BJ (cell line): ENCODE data around the gene GRM5. TPM values are rescaled to one million over a fixed set of nuclear protein-coding genes. Genes with fewer than 3 reads are reported as not detected.
"Not testable (repeated sequence)": the region's sequence is repeated elsewhere in the genome, so short reads cannot be mapped to it uniquely, and the experiment has no call there.

Experiments
- CTCF ChIA-PET: fragments of 350-600 bp; formaldehyde crosslinking; extraction: SDS; loops from one replicate; lab custom pipeline; 2021; ENCODE audit warnings: antibody characterized with exemption, inconsistent platforms; lab: Yijun Ruan, JAX
- POLR2A ChIA-PET: fragments of 300-600 bp; sonication (Branson Sonifier 250); formaldehyde crosslinking; extraction: SDS; loops from one replicate; lab custom pipeline; 2021; ENCODE audit warnings: antibody characterized with exemption; lab: Charles Lee
- DNase-seq: peaks from one replicate; pipeline ENCODE4 v3.0.0-alpha.2; 2011; ENCODE audit warnings: low read depth
- H3K27me3 ChIP-seq: 2 replicates; pipeline ENCODE4 v1.6.0; 2011; ENCODE audit warnings: low read length; ENCODE audit not compliant: control insufficient read depth, insufficient read depth
- H3K36me3 ChIP-seq: 2 replicates; pipeline ENCODE4 v1.5.1; 2011; ENCODE audit warnings: low read length; ENCODE audit not compliant: control insufficient read depth, insufficient read depth
- H3K4me3 ChIP-seq: 2 replicates; pipeline ENCODE4 v1.5.1; 2011; ENCODE audit warnings: low read depth, mild to moderate bottlenecking, control low read depth, low read length
- CTCF ChIP-seq: IDR thresholded peaks from 2 replicates; pipeline ENCODE4 v1.5.1; 2011; ENCODE audit warnings: low read depth, mild to moderate bottlenecking, control low read depth, inconsistent platforms, low read length, moderate library complexity; ENCODE audit not compliant: insufficient read depth
- polyA plus RNA-seq: library from polyadenylated mRNA; depleted of rRNA; stranded (reverse); fragments of >200 nt; gene quantifications from 2 replicates; pipeline ENCODE4 v1.2.3, GENCODE V29; 2011

The GRM5 gene
- polyA plus RNA-seq, 1 experiment, result not detected

- Histone ChIP-seq H3K4me3 (no peak overlapping the region), H3K36me3 (no peaks in the 10 kb centered on the region), H3K27me3 (no peaks in the 10 kb centered on the region)
- no peak for DNase-seq
- TF ChIP-seq CTCF, result peak; percentile 40; the same call in 1 of the 2 replicates
- ChIA-PET POLR2A (no interaction called here), CTCF (interaction anchor here (0.6 to 1.9 kb wide), 5 partner anchors 10 to 871 kb away, joined by 3 to 13 read pairs (median 3); no protein-coding TSS in a partner anchor)
Measured at GRCh38 chr11:88886796-88887195, 179.0 kb downstream of the GRM5 start.

- H3K27me3 ChIP-seq, H3K36me3 ChIP-seq, POLR2A ChIA-PET, H3K4me3 ChIP-seq, DNase-seq: not testable (repeated sequence)
- CTCF ChIA-PET, result interaction anchor here (0.6 kb wide), 1 partner anchor 866 kb away, joined by 3 read pairs; no protein-coding TSS in a partner anchor
Measured at GRCh38 chr11:88882800-88883199, 183.0 kb downstream of the GRM5 start.

GRCh38 chr11:88861618-88862017 is 204.2 kb downstream of the GRM5 start:
- no peak overlapping the region for H3K4me3 ChIP-seq
- no peak for DNase-seq
- H3K27me3 ChIP-seq, result no peaks in the 10 kb centered on the region
- no peak for TF ChIP-seq CTCF
- CTCF ChIA-PET, result no interaction called here
- H3K36me3 ChIP-seq, result no peaks in the 10 kb centered on the region
- POLR2A ChIA-PET, result no interaction called here

- H3K36me3 ChIP-seq, H3K4me3 ChIP-seq, DNase-seq, CTCF ChIA-PET, H3K27me3 ChIP-seq, POLR2A ChIA-PET: not testable (repeated sequence)
Measured at GRCh38 chr11:88860431-88860830, 205.4 kb downstream of the GRM5 start.

GRCh38 chr11:88853963-88854362 is 211.8 kb downstream of the GRM5 start:
- H3K27me3 ChIP-seq, POLR2A ChIA-PET, DNase-seq, H3K36me3 ChIP-seq, H3K4me3 ChIP-seq, CTCF ChIA-PET: not testable (repeated sequence)

- H3K27me3 ChIP-seq, DNase-seq, H3K4me3 ChIP-seq, CTCF ChIA-PET, H3K36me3 ChIP-seq, POLR2A ChIA-PET: not testable (repeated sequence)
Measured at GRCh38 chr11:88851547-88851946, 214.2 kb downstream of the GRM5 start.

GRCh38 chr11:88849773-88850172 is 216.0 kb downstream of the GRM5 start:
- POLR2A ChIA-PET, DNase-seq, H3K4me3 ChIP-seq, H3K36me3 ChIP-seq, H3K27me3 ChIP-seq, CTCF ChIA-PET: not testable (repeated sequence)

GRCh38 chr11:88849368-88849767 is 216.4 kb downstream of the GRM5 start:
- ChIA-PET CTCF (no interaction called here), POLR2A (no interaction called here)
- no peaks in the 10 kb centered on the region for H3K36me3 ChIP-seq
- peak; percentile 60 for DNase-seq
- H3K27me3 ChIP-seq, result no peaks in the 10 kb centered on the region
- H3K4me3 ChIP-seq, result no peak overlapping the region
- TF ChIP-seq CTCF, result no peak

- CTCF ChIA-PET, POLR2A ChIA-PET, DNase-seq, H3K27me3 ChIP-seq, H3K4me3 ChIP-seq, H3K36me3 ChIP-seq: not testable (repeated sequence)
Measured at GRCh38 chr11:88846266-88846665, 219.5 kb downstream of the GRM5 start.

- H3K4me3 ChIP-seq, H3K36me3 ChIP-seq, H3K27me3 ChIP-seq, DNase-seq, POLR2A ChIA-PET, CTCF ChIA-PET: not testable (repeated sequence)
Measured at GRCh38 chr11:88844941-88845340, 220.8 kb downstream of the GRM5 start.
